Left renal pelvis (tissue), 4 donors: ENCODE results near the gene PCBP3. TPM values are rescaled to one million over a fixed set of nuclear protein-coding genes. Genes with fewer than 3 reads are reported as not detected.
"Not testable (repeated sequence)": the region's sequence is repeated elsewhere in the genome, so short reads cannot be mapped to it uniquely, and the experiment has no call there.

ENCODE experiments used
- DNase-seq, 4 donors: peaks; one replicate each; pipeline ENCODE4 v3.0.0-alpha.2; 2013; ENCODE audit warnings: low read depth in 4 of 4, low spot score in 3 of 4
- polyA plus RNA-seq, 4 donors: library from polyadenylated mRNA; unstranded; fragments of 120-200 nt; gene quantifications; one replicate each; pipeline ENCODE4 v1.2.1, GENCODE V29; 2013; ENCODE audit not compliant: insufficient read length in 4 of 4

PCBP3 gene
- 1 to 10 TPM; 1.3 to 2.2 (median 1.8) TPM for polyA plus RNA-seq

GRCh38 chr21:45643021-45643980 is at the start of gene PCBP3:
TSS of gene PCBP3 (plus strand) at chr21:45643725. CDS start at chr21:45850086, 206,361 bp downstream.
- peak; percentile 44 to 77 (median 76) for DNase-seq

DNA sequence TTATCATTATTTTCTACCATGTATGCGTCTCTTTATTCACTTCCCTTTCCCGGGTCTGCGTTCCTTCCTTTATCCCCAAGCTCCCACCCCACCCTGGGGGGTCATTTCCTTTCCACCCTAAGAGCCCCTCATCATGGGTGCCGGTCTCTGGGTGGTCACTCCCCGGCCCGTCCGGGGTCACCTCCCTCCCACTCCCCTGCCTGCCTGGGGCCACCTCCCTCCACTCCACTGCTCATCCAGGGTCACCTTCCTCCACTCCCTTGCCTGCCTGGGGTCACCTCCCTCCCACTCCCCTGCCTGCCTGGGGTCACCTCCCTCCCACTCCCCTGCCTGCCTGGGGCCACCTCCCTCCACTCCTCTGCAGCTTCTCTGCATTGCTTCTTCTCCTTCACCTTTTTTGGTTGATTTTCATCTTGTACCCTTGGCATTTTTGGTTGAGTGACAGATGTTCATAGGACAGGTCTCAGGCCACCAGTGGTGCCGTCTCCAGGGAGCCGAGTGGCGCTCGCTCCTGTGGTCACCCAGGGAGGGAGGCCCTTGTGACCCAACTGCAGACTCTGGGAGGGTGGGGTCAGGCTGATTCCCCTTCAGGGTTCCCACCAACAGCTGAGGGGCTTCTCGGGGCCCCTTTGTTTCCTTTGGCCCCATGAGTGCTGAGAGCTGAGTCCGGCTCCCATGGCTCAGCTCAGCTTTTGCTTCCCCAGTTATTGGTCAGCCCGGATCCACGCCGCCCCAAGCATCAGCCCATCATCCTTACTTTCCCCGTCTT is 48.6 kb upstream of the PCBP3 start:
- DNase-seq: no peak

DNA sequence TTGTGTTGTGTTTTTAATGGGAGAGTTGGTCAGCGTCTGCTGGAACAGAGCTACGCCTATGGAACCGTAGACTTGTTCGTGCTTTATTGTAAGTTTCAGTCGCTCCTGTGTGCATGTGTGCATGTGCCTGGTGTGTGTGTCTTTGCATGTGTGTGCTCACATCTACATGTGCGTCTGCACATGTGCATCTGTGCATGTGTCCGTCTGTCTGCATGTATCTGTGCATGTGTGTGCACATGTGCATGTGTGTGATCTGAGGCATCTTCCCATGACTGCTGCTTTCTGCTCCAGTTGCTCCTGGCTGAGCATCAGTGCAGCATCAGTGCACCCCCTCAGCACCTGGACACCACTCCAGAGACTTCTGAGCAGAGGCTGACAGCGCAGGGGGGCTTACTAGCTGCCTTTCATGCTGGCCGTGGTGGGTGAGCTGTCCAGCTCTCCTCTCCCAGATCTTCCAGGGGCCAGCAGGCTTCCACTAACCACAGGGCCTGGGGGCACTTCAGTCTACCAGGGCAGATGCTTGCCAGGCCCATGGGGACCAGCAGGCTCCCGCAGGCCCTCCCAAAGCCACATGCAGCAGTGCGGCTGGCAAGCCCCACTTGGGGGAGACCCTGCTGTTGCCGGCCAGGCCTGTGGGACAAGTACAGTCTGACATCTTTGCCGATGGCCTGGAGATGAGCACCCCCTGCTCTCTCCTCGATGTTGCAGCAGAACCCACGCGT is 47.8 kb upstream of the PCBP3 start:
- DNase-seq: no peak

DNA sequence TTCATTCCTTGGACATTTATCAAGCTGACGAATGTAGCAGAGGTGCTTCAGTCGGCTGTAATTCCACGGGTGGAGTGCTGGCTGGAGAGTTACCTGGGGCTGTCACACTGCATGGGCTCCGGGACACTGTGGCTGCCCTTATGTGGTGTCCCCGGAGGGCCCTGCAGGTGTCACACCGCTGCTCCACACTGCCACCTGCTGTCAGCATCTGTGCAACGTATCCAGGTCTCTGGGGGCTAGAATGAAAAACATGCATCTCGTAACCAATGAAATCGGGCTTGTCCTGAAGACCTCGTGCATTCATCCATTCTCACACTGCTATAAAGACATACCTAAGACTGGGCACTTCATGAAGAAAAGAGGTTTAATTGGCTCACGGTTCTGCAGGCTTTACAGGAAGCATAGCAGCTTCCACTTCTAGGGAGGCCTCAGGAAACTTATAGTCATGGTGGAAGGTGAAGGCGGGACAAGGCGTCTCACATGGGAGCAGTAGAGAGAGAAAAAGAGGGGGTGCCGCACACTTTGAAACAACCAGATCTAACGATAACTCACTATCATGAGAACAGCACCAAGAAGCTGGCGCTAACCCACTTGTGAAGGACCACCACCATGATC is 46.7 kb upstream of the PCBP3 start:
- no peak for DNase-seq

DNA sequence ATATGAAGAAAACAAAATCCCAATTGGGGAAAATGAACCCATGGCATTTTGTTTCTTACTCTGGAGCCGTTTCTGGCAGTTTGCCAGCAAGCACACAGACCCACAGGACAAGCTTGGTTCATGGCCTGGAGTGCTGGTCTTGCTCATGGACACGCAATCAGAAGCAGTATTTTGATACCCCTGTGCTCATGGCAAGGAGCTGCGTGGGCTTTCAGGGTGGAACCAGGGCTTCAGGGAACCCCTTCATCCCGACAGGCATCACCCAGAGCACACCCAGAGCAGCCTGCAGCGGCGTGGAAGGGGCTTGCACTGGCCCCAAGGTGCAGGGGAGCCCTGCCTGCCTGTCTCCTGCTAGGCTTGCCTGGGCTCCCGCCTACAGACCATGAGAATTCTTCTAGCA is 45.4 kb upstream of the PCBP3 start:
- DNase-seq: no peak

- DNase-seq: no peak
Measured at GRCh38 chr21:45598666-45599065, 44.9 kb upstream of the PCBP3 start.

DNA sequence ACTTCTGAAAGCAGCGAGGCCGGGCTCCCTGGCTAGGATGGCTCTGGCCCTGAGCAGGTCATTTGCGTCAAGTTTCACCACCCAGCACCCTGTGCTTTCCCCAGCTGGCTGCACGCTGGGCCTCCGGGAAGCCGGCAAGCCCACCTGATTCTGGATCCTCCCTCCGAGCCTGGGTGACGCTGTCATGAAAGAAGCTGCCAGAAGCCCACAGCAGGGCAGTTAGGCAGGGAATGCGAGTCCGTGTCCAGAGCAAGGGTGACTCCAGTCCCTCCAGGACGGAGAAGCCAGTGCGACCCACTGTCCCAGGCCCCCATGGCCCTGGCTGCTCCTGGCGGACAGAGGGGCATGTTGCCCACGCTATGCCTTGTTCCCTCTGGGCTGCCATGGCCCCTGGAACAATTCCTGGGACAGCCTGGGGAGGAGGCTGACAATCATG is 44.4 kb upstream of the PCBP3 start:
- DNase-seq: no peak

- DNase-seq: no peak
Measured at GRCh38 chr21:45600248-45600647, 43.3 kb upstream of the PCBP3 start.

- no peak for DNase-seq
Measured at GRCh38 chr21:45601551-45601950, 42.0 kb upstream of the PCBP3 start.

DNA sequence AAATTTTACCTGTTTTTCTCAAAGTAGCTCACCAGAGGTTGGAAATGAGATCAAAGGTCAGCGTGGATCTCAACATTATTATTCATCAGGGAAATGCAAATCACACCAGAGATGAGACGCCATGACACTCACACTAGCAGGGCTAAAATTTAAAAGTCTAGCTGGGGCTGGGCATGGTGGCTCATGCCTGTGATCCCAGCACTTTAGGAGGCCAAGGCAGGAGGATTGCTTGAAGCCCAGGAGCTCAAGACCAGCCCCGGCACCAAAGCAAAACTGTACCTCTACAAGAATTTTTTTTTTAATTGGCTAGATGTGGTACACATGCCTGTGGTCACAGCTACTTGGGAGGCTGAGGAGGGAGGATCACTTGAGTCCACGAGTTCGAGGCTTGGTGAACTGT is 41.4 kb upstream of the PCBP3 start:
- DNase-seq: no peak

- DNase-seq: no peak
Measured at GRCh38 chr21:45603481-45603880, 40.0 kb upstream of the PCBP3 start.

- not testable (repeated sequence) for DNase-seq
Measured at GRCh38 chr21:45604681-45605080, 38.8 kb upstream of the PCBP3 start.

GRCh38 chr21:45607021-45607908 is 36.3 kb upstream of the PCBP3 start:
- no peak for DNase-seq

DNA sequence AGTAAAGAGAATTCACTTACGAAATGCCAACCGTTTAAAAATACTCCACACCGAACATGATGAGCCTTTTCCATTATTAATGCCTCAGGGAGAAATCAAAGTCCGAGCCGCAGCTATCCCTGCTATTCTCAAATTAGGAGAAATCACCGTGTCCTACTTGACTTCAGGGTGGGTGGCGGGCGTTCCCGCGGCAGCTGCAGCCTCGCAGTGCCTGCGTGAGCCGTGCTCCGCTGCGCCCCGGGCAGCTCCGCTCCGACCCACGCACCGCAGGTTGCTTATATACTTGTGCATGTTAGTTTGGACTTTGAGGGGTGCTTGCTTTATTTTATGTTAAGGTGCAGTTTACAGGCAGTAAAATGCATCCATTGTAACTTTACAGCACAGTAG is 35.6 kb upstream of the PCBP3 start:
- DNase-seq: no peak

- not testable (repeated sequence) for DNase-seq
Measured at GRCh38 chr21:45608747-45609470, 34.6 kb upstream of the PCBP3 start.

DNA sequence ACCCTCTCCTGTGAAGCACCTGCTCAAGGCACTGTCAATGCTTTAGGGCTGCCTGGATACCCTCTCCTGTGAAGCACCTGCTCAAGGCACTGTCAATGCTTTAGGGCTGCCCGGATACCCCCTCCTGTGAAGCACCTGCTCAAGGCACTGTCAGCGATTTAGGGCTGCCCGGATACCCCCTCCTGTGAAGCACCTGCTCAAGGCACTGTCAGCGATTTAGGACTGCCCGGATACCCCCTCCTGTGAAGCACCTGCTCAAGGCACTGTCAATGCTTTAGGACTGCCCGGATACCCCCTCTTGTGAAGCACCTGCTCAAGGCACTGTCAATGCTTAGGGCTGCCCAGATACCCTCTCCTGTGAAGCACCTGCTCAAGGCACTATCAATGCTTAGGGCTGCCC is 33.9 kb upstream of the PCBP3 start:
- DNase-seq: not testable (repeated sequence)

DNA sequence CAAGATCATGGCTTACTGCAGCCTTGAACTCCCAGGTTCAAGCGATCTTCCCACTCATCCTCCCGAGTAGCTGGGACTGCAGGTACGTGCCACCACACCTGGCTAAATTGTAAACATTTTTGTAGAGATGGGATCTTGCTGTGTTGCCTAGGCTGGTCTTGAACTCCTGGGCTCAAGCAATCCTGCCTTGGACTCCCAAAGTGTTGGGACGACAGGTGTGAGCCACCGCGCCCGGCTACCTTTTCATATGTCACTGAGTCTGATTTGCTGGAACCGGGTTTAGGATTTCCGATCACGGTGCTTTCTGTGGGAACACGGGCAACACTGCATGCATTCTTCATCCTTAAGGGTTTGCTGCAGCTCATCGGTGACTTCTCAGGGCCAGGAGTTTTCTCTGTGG is 32.2 kb upstream of the PCBP3 start:
- DNase-seq: no peak

DNA sequence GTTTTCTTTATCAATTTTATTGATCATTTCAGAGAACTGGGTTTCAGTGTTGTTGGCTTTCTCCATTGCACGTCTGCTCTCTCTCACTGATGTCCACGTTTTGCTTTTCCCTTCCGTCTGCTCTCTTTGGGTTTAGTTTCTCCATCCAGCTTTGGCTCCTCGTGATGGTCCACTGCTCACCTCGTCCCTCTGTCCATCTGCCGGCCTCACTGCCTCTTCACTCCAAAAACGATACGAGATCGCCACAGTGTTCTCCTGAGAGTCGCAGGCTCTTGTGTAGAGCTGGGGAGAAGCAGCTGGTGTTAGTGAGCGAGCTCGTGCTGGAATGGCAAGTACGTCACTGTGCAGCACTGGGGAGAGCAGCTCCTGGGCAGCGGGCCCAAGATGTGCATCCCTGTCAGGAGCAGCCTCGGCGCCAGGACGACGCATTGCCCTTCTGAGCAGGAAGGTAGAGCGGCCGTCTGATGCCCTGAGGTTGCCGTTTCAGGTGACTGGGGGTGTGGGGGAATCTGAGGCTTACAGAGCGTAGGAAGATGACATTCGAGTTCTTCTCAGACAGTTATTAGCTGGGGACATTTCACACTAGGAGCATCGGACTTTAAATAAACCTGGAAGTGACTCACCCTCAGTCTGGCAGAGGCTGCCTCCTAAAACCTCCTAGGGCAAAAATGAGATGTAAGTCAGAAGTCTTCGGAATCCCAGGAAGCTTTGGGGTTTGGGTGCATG is 31.4 kb upstream of the PCBP3 start:
- no peak for DNase-seq
